Heart right ventricle (tissue), 16 donors: ENCODE data around the gene LPP. TPM values are rescaled to one million over a fixed set of nuclear protein-coding genes. Genes with fewer than 3 reads are reported as not detected.

ENCODE experiments used
- ATAC-seq, 8 donors: fragments of 200-7000 bp; cut with Tn5 transposase; one replicate each; pipeline ENCODE4 v1.9.1; 2020; ENCODE audit warnings: mild to moderate bottlenecking in 8 of 8, moderate library complexity in 8 of 8, moderate number of reproducible peaks in 1 of 8
- DNase-seq, 2 donors: peaks; one replicate each; pipeline ENCODE4 v3.0.0-alpha.2; 2020
- H3K27ac ChIP-seq, 10 donors: fragments of 200-600 bp; sonication (generic) in 2 of 10; one replicate each; pipeline versions ENCODE4 v1.5.0 to v1.8.0; 2020 to 2022; ENCODE audit warnings: mild to moderate bottlenecking in 3 of 10
- H3K27me3 ChIP-seq, 7 donors: fragments of 200-600 bp; one replicate each; pipeline ENCODE4 v1.8.0; 2021 to 2022; ENCODE audit warnings: mild to moderate bottlenecking in 2 of 7
- H3K36me3 ChIP-seq, 9 donors: fragments of 200-600 bp; sonication (generic) in 1 of 9; one replicate each; pipeline versions ENCODE4 v1.5.0 to v1.8.0; 2020 to 2022; ENCODE audit warnings: mild to moderate bottlenecking in 2 of 9
- H3K4me1 ChIP-seq, 9 donors: fragments of 200-600 bp; sonication (generic) in 1 of 9; one replicate each; pipeline versions ENCODE4 v1.5.0 to v1.8.0; 2020 to 2022; ENCODE audit warnings: mild to moderate bottlenecking in 4 of 9
- H3K4me3 ChIP-seq, 10 donors: fragments of 200-600 bp; sonication (generic) in 2 of 10; one replicate each; pipeline versions ENCODE4 v1.5.0 to v1.8.0; 2020 to 2022; ENCODE audit warnings: mild to moderate bottlenecking in 7 of 10, moderate library complexity in 2 of 10
- H3K9me3 ChIP-seq, 11 donors: fragments of 200-600 bp in 10 of 11; sonication (generic) in 2 of 11; one replicate each; pipeline versions ENCODE4 v1.5.0 to v1.8.0; 2013 to 2022; ENCODE audit warnings: mild to moderate bottlenecking in 2 of 11, control low read depth in 1 of 11, moderate library complexity in 1 of 11
- WGBS, 2 donors: extraction: QIAGEN DNeasy Blood & Tissue Kit; methylation state at CpG; one replicate each; pipeline ENCODE4 v1.1.7; 2013; ENCODE audit warnings: inconsistent platforms in 1 of 2; 5-methylcytosine and 5-hydroxymethylcytosine counted together
- intact Hi-C, 10 donors: fragments of 100-400 bp; cut with DNase I; formaldehyde crosslinking; loops; one replicate each; pipeline versions ENCODE4 v1.11.1 to v1.14.2; 2022
- polyA plus RNA-seq, 2 donors: library from polyadenylated mRNA; stranded (reverse); fragments of 200-250 nt; gene quantifications; one replicate each; pipeline ENCODE4 v1.2.3, GENCODE V29; 2013
- total RNA-seq, 10 donors: library from RNA; stranded (reverse); fragmentation: NEBNext Ultra II Directional in 3 of 10; extraction: Animal tissue kit (Norgen Biotek cat#: 25700) in 3 of 10; gene quantifications; one replicate each; pipeline versions ENCODE4 v1.2.1 to v1.2.4, GENCODE V29; 2021 to 2023
- TF ChIP-seq, protein P1 (sequence below), 9 donors: fragments of 200-600 bp; sonication (generic) in 2 of 9; IDR thresholded peaks; one replicate each; pipeline versions ENCODE4 v1.5.0 to v1.8.0; 2021 to 2022; ENCODE audit warnings: antibody characterized with exemption in 9 of 9, mild to moderate bottlenecking in 5 of 9, moderate library complexity in 1 of 9
- donor health status: Arrhythmogenic right ventricular cardiomyopathy.
- donor health status: ischemic (EF 13 %, LVEDD 7.1; RV severe dilation, severe dysfunction).
- donor health status: healthy with polysubstance abuse.
- donor health status: DM: no; HTN: yes; CAD: no.
- donor health status: DM: no; HTN: no; CAD: no.
- donor health status: ischemic (EF 25% LVEDD 6.9; RV normal size, moderate dysfunction).
- donor health status: ischemic (EF 25% LVEDD 5.7; RV mildly dilated, moderate dysfunction).
- donor health status: healthy.
- donor health status: DM: yes; HTN: yes; CAD: no.
- donor health status: Ischemic cardiomyopathy.
- donor health status: ischemic (EF 35%, LVEDD 5.7; RV mildly dilated, moderate dysfunction).
- donor health status: nonischemic (EF 11% LVEDD 7.7; RV severe dilation, severe dysfunction).
- donor health status: DM: yes; HTN: yes; CAD: no.
- donor health status: PGD.
- donor health status: ischemic (EF 29% LVEDD 5.4; RV normal size, mild dysfunction).
- donor health status: nonischemic (EF 23%, LVEDD 6.1; RV moderate dilation, normal function).

Gene LPP
- total and polyA plus RNA-seq, 12 donors = 8.5 to 188 (median 140) TPM

DNA sequence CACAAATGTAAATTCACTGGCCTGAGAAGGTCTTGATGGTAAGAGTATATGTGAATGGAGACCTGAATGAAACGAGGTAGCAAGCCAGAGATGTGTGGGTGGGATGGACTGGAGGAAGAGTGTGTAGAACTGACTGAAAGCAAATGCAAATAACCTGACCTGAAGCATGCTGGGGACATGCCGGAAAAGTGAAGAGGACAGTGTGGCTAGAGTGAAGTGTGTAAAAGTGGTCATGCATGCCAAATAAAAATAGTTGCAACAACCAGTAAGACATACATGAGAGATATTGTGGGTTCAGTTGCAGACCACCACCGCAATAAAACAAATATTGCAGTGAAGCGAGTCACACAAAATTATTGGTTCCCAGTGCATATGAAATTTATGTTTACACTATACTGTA lies 82.3 kb downstream of the LPP start:
- no peaks in the 10 kb centered on the region for H3K9me3 ChIP-seq
- ATAC-seq (no peak), DNase-seq (no peak)
- no peaks in the 10 kb centered on the region for H3K27me3 ChIP-seq
- 86 to 91% methylated on average over 4 of the region's 4 CpGs for WGBS, 2 donors
- H3K27ac ChIP-seq = no peak overlapping the region
- TF ChIP-seq, protein P1, sequence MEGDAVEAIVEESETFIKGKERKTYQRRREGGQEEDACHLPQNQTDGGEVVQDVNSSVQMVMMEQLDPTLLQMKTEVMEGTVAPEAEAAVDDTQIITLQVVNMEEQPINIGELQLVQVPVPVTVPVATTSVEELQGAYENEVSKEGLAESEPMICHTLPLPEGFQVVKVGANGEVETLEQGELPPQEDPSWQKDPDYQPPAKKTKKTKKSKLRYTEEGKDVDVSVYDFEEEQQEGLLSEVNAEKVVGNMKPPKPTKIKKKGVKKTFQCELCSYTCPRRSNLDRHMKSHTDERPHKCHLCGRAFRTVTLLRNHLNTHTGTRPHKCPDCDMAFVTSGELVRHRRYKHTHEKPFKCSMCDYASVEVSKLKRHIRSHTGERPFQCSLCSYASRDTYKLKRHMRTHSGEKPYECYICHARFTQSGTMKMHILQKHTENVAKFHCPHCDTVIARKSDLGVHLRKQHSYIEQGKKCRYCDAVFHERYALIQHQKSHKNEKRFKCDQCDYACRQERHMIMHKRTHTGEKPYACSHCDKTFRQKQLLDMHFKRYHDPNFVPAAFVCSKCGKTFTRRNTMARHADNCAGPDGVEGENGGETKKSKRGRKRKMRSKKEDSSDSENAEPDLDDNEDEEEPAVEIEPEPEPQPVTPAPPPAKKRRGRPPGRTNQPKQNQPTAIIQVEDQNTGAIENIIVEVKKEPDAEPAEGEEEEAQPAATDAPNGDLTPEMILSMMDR (IDR thresholded peaks at IDR 0.05) = no peak
- peaks cover 0 to 13% (median 0%) of the 10 kb centered on the region in 9 donors for H3K36me3 ChIP-seq
- H3K4me1 ChIP-seq = peaks cover 0 to 63% (median 18%) of the 10 kb centered on the region in 9 donors
- H3K4me3 ChIP-seq = no peak overlapping the region
- intact Hi-C loops = no loop called here

DNA sequence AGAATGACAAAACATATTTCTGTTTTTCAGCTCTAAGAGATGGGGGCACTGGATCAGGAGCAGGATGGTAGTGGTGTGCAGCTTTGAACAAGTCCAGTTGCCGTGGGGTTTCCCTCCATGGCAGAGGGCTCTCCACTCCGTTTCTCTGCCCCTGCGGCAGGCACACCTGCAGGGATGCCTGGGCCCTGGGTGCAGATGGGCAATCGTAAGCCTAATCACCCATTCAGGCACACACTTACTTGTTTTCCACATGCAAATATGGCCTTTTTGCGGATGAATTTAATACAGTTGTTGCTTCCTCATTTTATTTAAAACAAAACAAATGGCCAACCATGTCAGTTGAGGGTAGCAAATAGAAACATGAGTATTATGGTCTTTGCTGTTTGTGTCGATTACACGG lies 85.1 kb downstream of the LPP start:
- peaks cover 3 to 66% (median 34%) of the 10 kb centered on the region in 9 donors for H3K4me1 ChIP-seq
- TF ChIP-seq, protein P1 (IDR thresholded peaks at IDR 0.05) = no peak
- WGBS, 2 donors = 87 to 95% methylated on average over 7 of the region's 7 CpGs

DNA sequence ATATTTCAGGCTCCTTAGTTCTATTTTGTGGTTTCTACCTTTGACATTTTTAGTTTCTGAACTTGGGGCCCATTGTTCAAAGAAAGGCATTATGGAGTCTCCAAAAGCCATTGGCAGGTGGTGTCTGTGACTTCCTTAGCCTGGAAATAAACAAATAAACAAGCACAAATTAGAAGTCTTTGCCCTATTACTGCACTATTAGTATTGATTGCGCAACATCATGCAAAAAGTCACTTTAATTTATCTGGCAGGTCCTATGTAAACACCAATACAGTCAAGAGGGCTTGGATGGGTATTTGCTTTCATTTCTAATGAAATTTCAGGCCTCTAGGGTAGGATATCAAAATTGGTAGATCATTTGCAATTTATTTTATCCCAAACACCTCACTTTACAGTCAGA lies 85.6 kb downstream of the LPP start:
- Histone ChIP-seq H3K27me3 (no peaks in the 10 kb centered on the region), H3K4me1 (peaks cover 3 to 67% (median 34%) of the 10 kb centered on the region in 9 donors), H3K9me3 (no peaks in the 10 kb centered on the region), H3K27ac (no peak overlapping the region), H3K36me3 (peaks cover 0 to 13% (median 0%) of the 10 kb centered on the region in 9 donors), H3K4me3 (no peak overlapping the region)
- no peak for ATAC-seq
- TF ChIP-seq, protein P1 (IDR thresholded peaks at IDR 0.05) = no peak
- intact Hi-C loops = no loop called here
- WGBS, 2 donors = 98% methylated on average over 1 of the region's 1 CpG
- no peak for DNase-seq

More for the DNA sequence above, 85.1 kb downstream of the LPP start:
- no peak overlapping the region for H3K4me3 ChIP-seq
- no peaks in the 10 kb centered on the region for H3K27me3 ChIP-seq
- H3K36me3 ChIP-seq = peaks cover 0 to 13% (median 0%) of the 10 kb centered on the region in 9 donors
- DNase-seq = no peak
- no peak for ATAC-seq
- no peaks in the 10 kb centered on the region for H3K9me3 ChIP-seq
- H3K27ac ChIP-seq = no peak overlapping the region
- intact Hi-C loops = no loop called here

DNA sequence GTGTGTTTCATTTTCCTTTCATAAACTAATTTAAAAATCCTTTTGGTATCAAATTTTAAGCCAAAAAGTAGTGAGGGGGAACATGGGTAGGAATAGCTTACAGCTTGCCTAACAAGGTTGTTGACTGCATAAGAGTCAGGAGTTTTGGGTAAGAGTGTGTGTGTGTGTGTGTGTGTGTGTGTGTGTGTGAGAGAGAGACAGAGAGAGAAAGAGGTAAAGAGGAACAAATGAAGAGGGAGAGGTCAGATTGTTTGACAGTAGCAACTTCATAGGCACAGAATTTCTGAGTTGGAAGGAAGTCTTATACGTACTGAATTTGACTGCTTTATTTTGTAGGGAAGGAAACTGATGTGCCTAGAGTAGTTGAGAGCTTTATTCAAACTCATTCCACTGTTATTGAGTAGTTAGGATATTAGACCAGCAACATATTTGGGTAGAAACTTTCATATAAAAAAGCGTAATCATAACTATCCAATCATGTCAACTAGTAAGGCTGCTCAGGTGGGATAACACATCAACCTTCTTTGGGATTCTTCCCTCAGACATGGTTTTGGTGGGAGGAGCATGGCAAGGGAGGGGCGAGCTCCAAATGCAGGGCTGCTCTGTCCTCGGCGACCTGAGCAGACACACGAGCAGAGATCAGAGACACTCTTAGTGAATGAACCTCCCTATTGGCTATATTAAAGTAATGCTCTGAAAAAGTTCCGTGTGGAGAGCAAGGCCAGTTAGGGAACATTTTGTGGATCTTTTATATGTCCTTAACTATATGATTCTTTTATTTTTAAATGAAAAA lies 86.4 kb downstream of the LPP start:
- no peaks in the 10 kb centered on the region for H3K9me3 ChIP-seq
- TF ChIP-seq, protein P1 (IDR thresholded peaks at IDR 0.05) = no peak
- no peaks in the 10 kb centered on the region for H3K27me3 ChIP-seq
- peaks cover 3 to 64% (median 34%) of the 10 kb centered on the region in 9 donors for H3K4me1 ChIP-seq
- DNase-seq (no peak), ATAC-seq (peak in 6 of 8 donors; percentile 36 to 63 (median 58))
- H3K27ac ChIP-seq = peak overlapping the region; percentile 19 to 76 (median 62)
- intact Hi-C loops = no loop called here
- peaks cover 0 to 13% (median 0%) of the 10 kb centered on the region in 9 donors for H3K36me3 ChIP-seq
- WGBS, 2 donors = 59 to 66% methylated on average over 7 of the region's 7 CpGs
- H3K4me3 ChIP-seq = no peak overlapping the region
